ENCODE results near the gene EIF2B4.

- TF ChIP-seq POLR2AphosphoS5 (IDR thresholded peaks at IDR 0.05) = no peak
- TF ChIP-seq CTCF (IDR thresholded peaks at IDR 0.05 in 8 of 11, conservative IDR thresholded peaks at IDR 0.05 in 3 of 11) = no peak
- no peak for TF ChIP-seq POLR2A (IDR thresholded peaks at IDR 0.05)
These were observed 53.3 kb downstream of the EIF2B4 start for GRCh38 chr2:27316655-27317412.
